Fibroblast of mammary gland (primary cell): ENCODE results near the gene KRTAP9-7.

Source experiments
- DNase-seq: peaks from one replicate; pipeline ENCODE4 v3.0.0-alpha.2; 2010; ENCODE audit warnings: low read depth
- H3K4me3 ChIP-seq: 2 replicates; pipeline ENCODE4 v1.5.1; 2011; ENCODE audit warnings: low read depth, mild to moderate bottlenecking, low read length, moderate library complexity; ENCODE audit not compliant: control insufficient read depth
- TF ChIP-seq, protein P1 (sequence below): conservative IDR thresholded peaks from 2 replicates; pipeline ENCODE4 v1.5.1; 2011; ENCODE audit warnings: low read depth, low read length, inconsistent platforms; ENCODE audit not compliant: control insufficient read depth, insufficient read depth

The KRTAP9-7 gene

DNA sequence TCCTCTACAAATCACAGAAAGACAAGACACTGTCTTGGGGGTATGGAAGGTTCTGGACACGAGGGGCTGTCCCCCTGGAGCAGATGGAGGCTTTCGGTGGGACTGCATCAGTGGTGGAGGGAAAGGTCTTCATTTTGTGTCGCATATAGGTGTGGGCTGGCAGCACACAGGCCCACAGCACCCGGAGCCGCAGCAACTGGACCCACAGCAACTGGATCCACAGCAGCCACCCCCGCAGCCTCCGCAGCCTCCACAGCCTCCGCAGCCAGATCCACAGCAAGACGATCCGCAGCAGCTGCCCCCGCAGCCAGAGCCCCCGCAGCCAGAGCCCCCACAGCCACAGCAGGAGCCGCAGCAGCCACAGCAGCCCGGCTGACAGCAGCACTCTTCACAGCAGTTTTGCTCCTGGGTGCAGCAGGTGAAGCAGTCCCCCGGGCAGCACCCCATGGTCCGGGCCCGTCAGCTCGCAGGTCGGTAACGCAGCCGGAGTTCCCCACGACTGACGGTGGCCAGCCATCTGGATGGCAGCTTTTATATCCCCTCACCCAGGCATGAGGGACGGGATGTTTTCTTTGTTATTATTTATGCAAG, 39.8 kb downstream of the KRTAP9-7 start, which contains the start of gene KRTAP17-1:
TSS of gene KRTAP17-1 (minus strand) at position 507 of the 591 bp plus-strand sequence. CDS start at position 447, 60 bp downstream.
- H3K4me3 ChIP-seq, result no peak within 1 kb of the TSS
- TF ChIP-seq, protein P1, sequence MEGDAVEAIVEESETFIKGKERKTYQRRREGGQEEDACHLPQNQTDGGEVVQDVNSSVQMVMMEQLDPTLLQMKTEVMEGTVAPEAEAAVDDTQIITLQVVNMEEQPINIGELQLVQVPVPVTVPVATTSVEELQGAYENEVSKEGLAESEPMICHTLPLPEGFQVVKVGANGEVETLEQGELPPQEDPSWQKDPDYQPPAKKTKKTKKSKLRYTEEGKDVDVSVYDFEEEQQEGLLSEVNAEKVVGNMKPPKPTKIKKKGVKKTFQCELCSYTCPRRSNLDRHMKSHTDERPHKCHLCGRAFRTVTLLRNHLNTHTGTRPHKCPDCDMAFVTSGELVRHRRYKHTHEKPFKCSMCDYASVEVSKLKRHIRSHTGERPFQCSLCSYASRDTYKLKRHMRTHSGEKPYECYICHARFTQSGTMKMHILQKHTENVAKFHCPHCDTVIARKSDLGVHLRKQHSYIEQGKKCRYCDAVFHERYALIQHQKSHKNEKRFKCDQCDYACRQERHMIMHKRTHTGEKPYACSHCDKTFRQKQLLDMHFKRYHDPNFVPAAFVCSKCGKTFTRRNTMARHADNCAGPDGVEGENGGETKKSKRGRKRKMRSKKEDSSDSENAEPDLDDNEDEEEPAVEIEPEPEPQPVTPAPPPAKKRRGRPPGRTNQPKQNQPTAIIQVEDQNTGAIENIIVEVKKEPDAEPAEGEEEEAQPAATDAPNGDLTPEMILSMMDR, result no peak

DNA sequence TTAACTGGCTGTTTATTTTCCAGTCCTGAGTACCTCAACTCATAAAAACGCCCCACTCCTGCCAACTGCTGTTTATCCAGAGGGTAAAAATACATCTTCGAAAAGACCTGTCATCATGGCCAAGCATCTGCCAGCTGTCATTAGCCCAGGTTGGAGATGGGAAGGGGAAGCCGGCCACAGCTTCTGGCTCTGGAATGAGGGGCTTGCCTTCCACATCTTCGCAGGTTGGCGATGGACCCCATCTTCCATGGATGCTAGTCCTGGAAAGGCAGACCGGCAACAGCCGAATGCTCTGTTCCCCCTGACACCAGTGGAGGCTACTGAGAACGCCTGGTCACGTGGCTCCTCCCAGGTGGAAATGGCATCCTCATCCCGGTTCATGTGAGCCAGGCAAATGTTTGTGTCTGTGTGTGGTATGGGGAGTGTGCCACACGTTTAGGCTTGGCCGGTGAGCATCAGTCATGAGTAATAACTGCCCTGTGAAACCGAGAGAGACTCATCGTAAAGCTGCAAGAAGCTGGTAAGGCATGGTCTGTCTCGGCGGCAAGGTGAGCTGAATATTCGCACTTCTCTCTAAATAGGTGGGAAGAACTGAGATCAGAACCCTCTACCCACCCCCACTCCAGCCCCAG, 40.4 kb downstream of the KRTAP9-7 start:
- TF ChIP-seq, protein P1, result no peak
- no peak overlapping the region for H3K4me3 ChIP-seq
- DNase-seq, result no peak

More for the DNA sequence above, 39.8 kb downstream of the KRTAP9-7 start, which contains the start of gene KRTAP17-1:
- DNase-seq, result no peak

DNA sequence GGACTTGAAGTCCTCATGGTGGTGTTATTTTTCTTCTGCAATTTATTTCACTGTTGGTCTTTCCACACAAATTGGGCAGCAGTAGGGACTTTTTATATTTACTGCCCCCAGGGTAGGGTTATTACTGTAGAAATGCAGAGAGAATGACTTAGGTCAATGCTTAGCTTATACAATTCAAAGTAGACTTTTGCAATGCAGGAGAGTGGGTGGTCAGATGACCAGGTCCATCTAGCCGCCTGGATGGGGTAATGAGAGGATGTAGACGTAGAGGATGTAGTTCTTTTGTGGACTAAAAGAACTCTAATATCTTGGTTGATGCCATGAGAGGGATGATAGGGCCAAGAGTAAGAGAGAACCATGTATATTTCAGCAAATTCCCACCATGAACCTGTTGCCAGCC, 42.7 kb downstream of the KRTAP9-7 start:
- TF ChIP-seq, protein P1, result no peak
- no peak overlapping the region for H3K4me3 ChIP-seq
- DNase-seq, result no peak

DNA sequence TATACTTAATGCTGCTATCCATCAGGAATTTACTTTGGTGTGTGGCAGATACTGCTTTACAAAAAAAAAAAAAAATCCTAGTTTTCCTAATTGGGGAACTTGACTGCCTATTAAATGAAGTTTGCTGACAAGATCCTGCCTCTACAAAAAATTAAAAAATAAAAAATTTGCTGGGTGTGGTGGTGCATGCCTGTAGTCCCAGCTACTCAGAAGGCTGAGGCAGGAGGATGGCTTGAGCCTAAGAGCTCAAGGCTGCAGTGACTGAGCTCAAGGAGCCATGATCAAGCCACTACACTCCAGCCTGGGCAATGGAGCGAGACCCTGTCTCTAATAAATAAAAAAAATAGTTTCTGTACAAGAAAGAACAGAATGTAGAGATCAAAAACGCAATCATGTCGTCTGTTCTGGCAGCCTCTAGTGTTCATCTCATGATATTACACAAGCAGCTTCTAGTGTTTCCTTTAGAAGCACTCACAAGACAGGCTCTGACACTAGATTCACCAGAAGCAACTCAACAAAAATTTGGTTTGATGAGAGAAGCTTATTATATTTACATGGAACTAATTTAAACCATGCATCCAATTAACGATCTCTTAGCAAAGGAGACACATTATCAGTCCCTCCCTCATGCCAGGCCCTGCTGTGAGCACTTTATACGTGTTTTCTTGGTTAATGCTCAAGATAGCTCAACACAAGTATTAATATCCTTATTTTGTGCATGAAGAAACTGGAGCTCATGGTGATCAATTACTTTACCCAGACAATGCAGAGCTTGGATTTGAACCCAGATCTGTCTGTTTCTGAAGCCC, 46.8 kb downstream of the KRTAP9-7 start:
- no peak overlapping the region for H3K4me3 ChIP-seq
- TF ChIP-seq, protein P1, result peak; percentile 98
- DNase-seq, result peak; percentile 79

DNA sequence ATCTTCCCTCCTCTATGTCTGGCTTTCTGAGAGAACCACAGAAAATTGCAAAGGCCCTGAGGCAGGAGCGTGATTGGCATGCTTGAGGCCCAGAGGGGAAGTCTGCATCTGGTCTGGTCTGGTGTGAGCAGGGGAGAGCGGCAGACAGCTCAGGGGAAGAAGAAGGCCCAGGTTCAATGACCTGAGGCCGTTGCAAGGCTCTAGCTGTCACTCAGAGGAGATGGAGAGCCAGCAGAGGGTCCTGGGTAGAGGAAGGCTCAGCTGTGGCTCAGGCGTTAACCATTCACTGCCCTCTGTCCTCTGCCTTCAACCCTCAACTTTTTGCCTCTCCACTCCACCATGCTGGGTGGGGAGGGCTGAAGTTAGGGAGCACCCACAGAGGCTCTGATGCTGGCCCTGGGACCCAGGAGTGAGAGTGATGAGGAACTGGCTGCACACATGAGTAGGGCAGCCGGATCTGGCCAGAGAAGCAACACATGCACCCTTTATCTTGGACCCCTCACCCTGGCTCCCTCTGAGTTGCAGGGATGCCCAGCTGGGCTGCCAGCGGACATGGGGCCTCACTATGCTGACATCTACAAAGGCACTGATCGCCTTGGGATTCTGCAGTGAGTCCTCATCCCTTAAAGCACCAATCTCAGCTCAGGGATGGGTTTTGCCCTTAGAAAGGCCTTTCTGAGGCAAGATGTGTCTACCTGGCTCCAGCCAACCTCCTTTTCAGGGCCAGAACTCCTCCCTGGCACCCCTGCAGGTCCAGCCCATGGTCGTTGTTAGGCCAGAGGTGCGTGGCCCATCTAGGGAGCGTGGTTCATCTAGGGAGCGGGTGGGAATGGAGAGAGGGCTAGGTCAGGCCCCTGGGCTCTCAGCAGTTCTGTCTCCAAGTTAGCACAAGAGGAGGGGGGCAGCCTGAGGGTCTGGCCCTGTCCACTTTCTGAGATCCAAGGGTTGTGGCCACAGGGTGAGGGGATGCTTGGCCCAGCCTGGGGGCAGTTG, 47.7 kb downstream of the KRTAP9-7 start:
- TF ChIP-seq, protein P1, result no peak
- DNase-seq, result no peak
- no peak overlapping the region for H3K4me3 ChIP-seq
